ENCODE measurements around the gene ZMYM4. TPM values are rescaled to one million over a fixed set of nuclear protein-coding genes. Genes with fewer than 3 reads are reported as not detected.

The ZMYM4 gene
- total RNA-seq, 4 donors from 2014 or later = 16.3 to 80.0 (median 22.4) TPM

DNA sequence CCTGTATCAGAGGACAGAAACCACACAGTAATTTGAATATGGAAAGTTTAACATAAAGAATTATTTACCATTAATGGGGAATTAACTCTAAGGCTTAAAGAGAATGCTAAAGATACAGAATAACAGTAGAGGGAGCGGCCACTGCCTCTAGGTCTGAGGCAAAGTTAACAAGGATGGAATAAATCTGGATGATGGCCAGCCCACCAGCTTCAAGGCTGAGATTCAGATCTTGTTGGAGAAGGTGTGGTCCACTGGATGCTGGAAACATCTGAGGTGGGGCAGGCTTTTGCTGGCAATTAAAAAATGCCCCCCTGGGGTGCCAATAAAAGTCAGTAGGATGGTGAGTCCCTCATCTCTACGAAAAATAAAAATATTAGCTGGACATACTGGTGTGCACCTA lies 29.4 kb downstream of the ZMYM4 start:
- no peaks in the 10 kb centered on the region for H3K9me3 ChIP-seq
- no peak for TF ChIP-seq POLR2A (IDR thresholded peaks at IDR 0.05)
- TF ChIP-seq, protein P1, sequence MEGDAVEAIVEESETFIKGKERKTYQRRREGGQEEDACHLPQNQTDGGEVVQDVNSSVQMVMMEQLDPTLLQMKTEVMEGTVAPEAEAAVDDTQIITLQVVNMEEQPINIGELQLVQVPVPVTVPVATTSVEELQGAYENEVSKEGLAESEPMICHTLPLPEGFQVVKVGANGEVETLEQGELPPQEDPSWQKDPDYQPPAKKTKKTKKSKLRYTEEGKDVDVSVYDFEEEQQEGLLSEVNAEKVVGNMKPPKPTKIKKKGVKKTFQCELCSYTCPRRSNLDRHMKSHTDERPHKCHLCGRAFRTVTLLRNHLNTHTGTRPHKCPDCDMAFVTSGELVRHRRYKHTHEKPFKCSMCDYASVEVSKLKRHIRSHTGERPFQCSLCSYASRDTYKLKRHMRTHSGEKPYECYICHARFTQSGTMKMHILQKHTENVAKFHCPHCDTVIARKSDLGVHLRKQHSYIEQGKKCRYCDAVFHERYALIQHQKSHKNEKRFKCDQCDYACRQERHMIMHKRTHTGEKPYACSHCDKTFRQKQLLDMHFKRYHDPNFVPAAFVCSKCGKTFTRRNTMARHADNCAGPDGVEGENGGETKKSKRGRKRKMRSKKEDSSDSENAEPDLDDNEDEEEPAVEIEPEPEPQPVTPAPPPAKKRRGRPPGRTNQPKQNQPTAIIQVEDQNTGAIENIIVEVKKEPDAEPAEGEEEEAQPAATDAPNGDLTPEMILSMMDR (IDR thresholded peaks at IDR 0.05) = no peak

DNA sequence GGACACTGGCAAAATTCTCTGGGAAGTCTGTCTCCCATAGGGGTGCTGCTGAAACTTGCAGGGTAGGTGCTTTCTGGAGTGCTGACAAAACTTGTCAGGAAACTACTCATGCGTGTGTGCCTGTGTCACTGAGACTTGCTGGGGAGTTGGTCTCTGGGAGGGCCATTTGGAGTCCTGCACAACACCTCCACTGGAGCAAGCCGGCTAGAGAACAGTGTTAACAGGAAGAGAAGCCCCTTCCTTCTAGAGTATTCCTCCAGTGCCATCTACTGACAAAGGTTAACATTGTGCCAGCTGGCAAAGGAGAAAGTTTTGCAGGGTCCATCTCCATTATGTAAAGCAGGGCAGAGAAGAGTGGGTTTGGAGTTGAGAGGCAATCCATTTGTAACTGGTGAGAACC lies 30.0 kb downstream of the ZMYM4 start:
- Histone ChIP-seq H3K36me3 (peaks cover 0 to 13% (median 0%) of the 10 kb centered on the region in 3 donors), H3K4me1 (no peaks in the 10 kb centered on the region), H3K27me3 (no peaks in the 10 kb centered on the region), H3K9me3 (no peaks in the 10 kb centered on the region), H3K4me3 (no peak overlapping the region), H3K27ac (no peak overlapping the region)
- DNase-seq = no peak
- TF ChIP-seq POLR2A (IDR thresholded peaks at IDR 0.05) = no peak
- TF ChIP-seq, protein P1 (IDR thresholded peaks at IDR 0.05) = peak in 4 of 6 experiments; percentile 32 to 53 (median 50)

More for the DNA sequence above, 29.4 kb downstream of the ZMYM4 start:
- H3K36me3 ChIP-seq = peaks cover 0 to 18% (median 0%) of the 10 kb centered on the region in 3 donors
- no peaks in the 10 kb centered on the region for H3K4me1 ChIP-seq
- H3K27ac ChIP-seq = no peak overlapping the region
- DNase-seq = no peak
- no peak overlapping the region for H3K4me3 ChIP-seq
- no peaks in the 10 kb centered on the region for H3K27me3 ChIP-seq

DNA sequence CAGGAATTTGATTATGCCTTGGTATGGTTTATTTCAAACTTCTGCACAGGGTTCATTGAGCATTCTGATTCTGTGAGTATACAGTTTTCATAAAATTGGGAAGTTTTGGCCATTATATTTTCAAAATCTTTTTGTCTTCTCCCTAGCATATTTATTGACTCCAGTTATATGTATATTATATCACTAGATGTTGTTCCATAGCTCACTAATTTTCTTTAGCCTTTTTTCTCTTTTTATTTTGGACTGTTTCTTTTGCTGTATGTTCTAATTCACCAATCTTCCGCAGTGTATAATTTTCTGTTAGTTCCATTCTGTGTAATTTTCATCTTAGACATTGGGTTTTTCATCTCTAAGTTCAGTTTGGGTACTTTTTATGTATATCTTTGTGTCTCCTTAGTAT lies 31.9 kb downstream of the ZMYM4 start:
- Histone ChIP-seq H3K9me3 (no peaks in the 10 kb centered on the region), H3K27ac (no peak overlapping the region), H3K36me3 (peaks cover 0 to 9% (median 0%) of the 10 kb centered on the region in 3 donors), H3K4me3 (no peak overlapping the region), H3K4me1 (no peaks in the 10 kb centered on the region), H3K27me3 (no peaks in the 10 kb centered on the region)
- TF ChIP-seq, protein P1 (IDR thresholded peaks at IDR 0.05) = no peak
- TF ChIP-seq POLR2A (IDR thresholded peaks at IDR 0.05) = no peak
- no peak for DNase-seq

DNA sequence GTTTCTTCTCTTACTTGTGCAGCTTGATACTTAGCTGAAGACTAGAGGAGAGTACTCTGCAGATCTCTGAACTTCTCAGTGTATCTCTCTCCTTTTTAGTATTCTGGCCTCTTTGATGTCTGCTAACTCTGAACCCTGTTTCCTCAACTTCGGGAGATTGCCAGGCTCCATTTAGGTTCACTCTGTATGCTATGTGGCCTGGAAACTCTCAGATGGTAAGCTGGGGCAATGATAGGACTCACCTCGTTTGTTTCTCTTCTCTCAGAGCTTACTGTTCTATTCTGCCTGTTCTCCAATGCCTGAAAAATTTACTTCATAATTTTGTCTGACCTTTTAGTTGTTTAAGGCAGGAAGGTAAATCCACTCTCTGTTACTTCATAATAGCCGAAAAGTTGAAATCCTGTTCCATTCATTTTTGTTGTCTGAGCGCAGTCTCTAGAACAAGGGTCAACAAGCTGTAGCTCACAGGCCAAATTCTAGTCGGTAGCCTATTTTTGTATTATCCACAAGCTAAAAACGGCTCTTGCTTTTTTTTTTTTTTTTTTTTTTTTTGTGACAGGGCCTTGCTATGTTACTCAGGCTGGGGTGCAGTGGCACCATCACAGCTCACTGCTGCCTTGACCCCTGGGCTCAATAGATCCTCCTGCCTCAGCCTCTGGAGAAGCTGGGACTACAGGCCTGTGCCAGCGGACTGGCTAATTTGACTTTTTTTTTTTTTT lies 33.3 kb downstream of the ZMYM4 start:
- Histone ChIP-seq H3K27me3 (no peaks in the 10 kb centered on the region), H3K27ac (peak overlapping the region in 1 of 4 donors; percentile 31), H3K9me3 (no peaks in the 10 kb centered on the region), H3K4me1 (no peaks in the 10 kb centered on the region), H3K4me3 (no peak overlapping the region), H3K36me3 (peaks cover 0 to 6% (median 0%) of the 10 kb centered on the region in 3 donors)
- DNase-seq = no peak
- TF ChIP-seq POLR2A (IDR thresholded peaks at IDR 0.05) = no peak
- TF ChIP-seq, protein P1 (IDR thresholded peaks at IDR 0.05) = no peak

DNA sequence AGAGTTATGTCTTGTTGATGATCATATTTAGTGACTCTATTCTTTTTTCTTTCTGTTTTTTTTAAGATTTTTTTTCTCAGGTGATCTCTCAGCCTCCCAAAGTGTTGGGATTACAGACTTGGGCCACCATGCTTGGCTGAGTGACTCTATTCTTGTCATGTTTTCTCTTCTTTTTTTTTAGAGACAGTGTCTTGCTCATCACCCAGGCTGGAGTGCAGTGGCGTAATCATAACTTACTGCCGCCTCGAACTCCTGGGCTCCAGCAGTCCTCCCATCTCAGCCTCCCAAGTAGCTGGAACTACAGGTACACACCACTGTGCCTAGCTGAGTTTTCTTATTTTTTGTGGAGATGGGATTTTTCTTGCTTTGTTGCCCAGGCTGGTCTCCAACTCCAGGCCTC lies 36.9 kb downstream of the ZMYM4 start:
- DNase-seq = no peak
- H3K27me3 ChIP-seq = no peaks in the 10 kb centered on the region
- H3K4me1 ChIP-seq = no peaks in the 10 kb centered on the region
- no peak overlapping the region for H3K4me3 ChIP-seq
- no peaks in the 10 kb centered on the region for H3K9me3 ChIP-seq
- no peak for TF ChIP-seq POLR2A (IDR thresholded peaks at IDR 0.05)
- TF ChIP-seq, protein P1 (IDR thresholded peaks at IDR 0.05) = no peak
- peaks cover 0 to 1% (median 0%) of the 10 kb centered on the region in 3 donors for H3K36me3 ChIP-seq
- no peak overlapping the region for H3K27ac ChIP-seq

All from Peyer's patch (tissue), 4 donors.